Lower leg skin (tissue), 3 donors: ENCODE measurements around the gene TLR10.
"Not testable (repeated sequence)": the region's sequence is repeated elsewhere in the genome, so short reads cannot be mapped to it uniquely, and the experiment has no call there.

Experiments used
- POLR2A ChIP-seq, 2 donors: fragments of 450-650 bp; IDR thresholded peaks; one replicate each; pipeline ENCODE4 v1.6.1; 2016 to 2017; ENCODE audit warnings: antibody characterized with exemption in 2 of 2, mild to moderate bottlenecking in 1 of 2, moderate library complexity in 1 of 2
- TF ChIP-seq, protein P1 (sequence below), 3 donors: fragments of 450-650 bp; IDR thresholded peaks; one replicate each; pipeline ENCODE4 v1.5.1; 2016; ENCODE audit warnings: antibody characterized with exemption in 3 of 3, mild to moderate bottlenecking in 3 of 3, moderate library complexity in 2 of 3

DNA sequence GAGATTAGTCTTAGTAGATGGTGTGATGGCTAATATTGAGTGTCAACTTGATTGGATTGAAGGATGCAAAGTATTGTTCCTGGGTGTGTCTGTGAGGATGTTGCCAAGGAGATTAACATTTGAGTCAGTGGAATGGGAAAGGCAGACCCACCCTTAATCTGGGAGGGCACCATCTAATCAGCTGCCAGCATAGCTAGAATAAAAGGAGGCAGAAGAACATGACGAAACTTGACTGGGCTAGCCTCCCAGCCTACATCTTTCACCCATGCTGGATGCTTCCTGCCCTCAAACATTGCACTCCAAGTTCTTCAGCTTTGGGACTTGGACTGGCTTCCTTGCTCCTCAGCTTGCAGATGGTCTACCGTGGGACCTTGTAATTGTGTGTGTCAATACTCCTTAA is 12.5 kb downstream of the TLR10 start:
- TF ChIP-seq, protein P1, sequence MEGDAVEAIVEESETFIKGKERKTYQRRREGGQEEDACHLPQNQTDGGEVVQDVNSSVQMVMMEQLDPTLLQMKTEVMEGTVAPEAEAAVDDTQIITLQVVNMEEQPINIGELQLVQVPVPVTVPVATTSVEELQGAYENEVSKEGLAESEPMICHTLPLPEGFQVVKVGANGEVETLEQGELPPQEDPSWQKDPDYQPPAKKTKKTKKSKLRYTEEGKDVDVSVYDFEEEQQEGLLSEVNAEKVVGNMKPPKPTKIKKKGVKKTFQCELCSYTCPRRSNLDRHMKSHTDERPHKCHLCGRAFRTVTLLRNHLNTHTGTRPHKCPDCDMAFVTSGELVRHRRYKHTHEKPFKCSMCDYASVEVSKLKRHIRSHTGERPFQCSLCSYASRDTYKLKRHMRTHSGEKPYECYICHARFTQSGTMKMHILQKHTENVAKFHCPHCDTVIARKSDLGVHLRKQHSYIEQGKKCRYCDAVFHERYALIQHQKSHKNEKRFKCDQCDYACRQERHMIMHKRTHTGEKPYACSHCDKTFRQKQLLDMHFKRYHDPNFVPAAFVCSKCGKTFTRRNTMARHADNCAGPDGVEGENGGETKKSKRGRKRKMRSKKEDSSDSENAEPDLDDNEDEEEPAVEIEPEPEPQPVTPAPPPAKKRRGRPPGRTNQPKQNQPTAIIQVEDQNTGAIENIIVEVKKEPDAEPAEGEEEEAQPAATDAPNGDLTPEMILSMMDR (IDR thresholded peaks at IDR 0.05), result not testable (repeated sequence)
- TF ChIP-seq POLR2A (IDR thresholded peaks at IDR 0.05), result not testable (repeated sequence)
